ENCODE results near the gene CDKAL1.

GRCh38 chr6:21101694-21102093, 567.4 kb downstream of the CDKAL1 start:
- no peak for TF ChIP-seq CTCF (IDR thresholded peaks at IDR 0.05; ENCODE audit: control extremely low read depth in 1 of 3, insufficient read depth in 1 of 3, low read depth in 1 of 3, low read length in 3 of 3)
- TF ChIP-seq EZH2 (IDR thresholded peaks at IDR 0.05; ENCODE audit: low read depth, low read length, severe bottlenecking) = no peak
- no peak for TF ChIP-seq SP1 (IDR thresholded peaks at IDR 0.05; ENCODE audit: low read depth, low read length)
- TF ChIP-seq RFX5 (IDR thresholded peaks at IDR 0.05; ENCODE audit: borderline replicate concordance, low read depth, low read length) = no peak
- TF ChIP-seq MAX (IDR thresholded peaks at IDR 0.05) = no peak

All from H1 (cell line).